Liver (tissue), 9 donors: ENCODE data around the gene SLX9. TPM values are rescaled to one million over a fixed set of nuclear protein-coding genes. Genes with fewer than 3 reads are reported as not detected.

Experiments
- DNase-seq: peaks from one replicate; pipeline ENCODE4 v3.0.0-alpha.2; 2017; ENCODE audit warnings: low spot score
- H3K27ac ChIP-seq, 2 donors: one replicate each; pipeline ENCODE4 v1.7.0; 2013; ENCODE audit warnings: inconsistent platforms in 2 of 2, low read length in 2 of 2, control low read depth in 1 of 2, low read depth in 1 of 2, mild to moderate bottlenecking in 1 of 2
- H3K27me3 ChIP-seq, 4 donors: one replicate each; pipeline versions ENCODE4 v1.6.1 to v1.7.0; 2013; ENCODE audit warnings: low read length in 3 of 4, inconsistent platforms in 1 of 4, mild to moderate bottlenecking in 1 of 4, moderate library complexity in 1 of 4; ENCODE audit not compliant: control insufficient read depth in 4 of 4, insufficient read depth in 4 of 4
- H3K36me3 ChIP-seq, 4 donors: one replicate each; pipeline versions ENCODE4 v1.6.1 to v1.7.0; 2013; ENCODE audit warnings: low read length in 3 of 4, mild to moderate bottlenecking in 3 of 4, low read depth in 1 of 4, moderate library complexity in 1 of 4; ENCODE audit not compliant: control insufficient read depth in 4 of 4, insufficient read depth in 3 of 4
- H3K4me1 ChIP-seq, 4 donors: one replicate each; pipeline versions ENCODE4 v1.6.1 to v1.7.0; 2013; ENCODE audit warnings: low read length in 3 of 4, mild to moderate bottlenecking in 3 of 4, moderate library complexity in 1 of 4; ENCODE audit not compliant: control insufficient read depth in 4 of 4, insufficient read depth in 4 of 4
- H3K4me3 ChIP-seq, 3 donors: one replicate each; pipeline versions ENCODE4 v1.6.1 to v1.7.0; 2013; ENCODE audit warnings: low read length in 3 of 3, control low read depth in 1 of 3, low read depth in 1 of 3, mild to moderate bottlenecking in 1 of 3
- H3K9ac ChIP-seq, 2 donors: one replicate each; pipeline ENCODE4 v1.7.0; 2013; ENCODE audit warnings: low read length in 2 of 2, mild to moderate bottlenecking in 2 of 2, moderate library complexity in 2 of 2, control low read depth in 1 of 2, low read depth in 1 of 2
- H3K9me3 ChIP-seq, 4 donors: one replicate each; pipeline versions ENCODE4 v1.6.1 to v1.7.0; 2013; ENCODE audit warnings: low read length in 3 of 4; ENCODE audit not compliant: control insufficient read depth in 4 of 4
- EGR1 ChIP-seq, 2 donors: IDR thresholded peaks; 2 replicates each; pipeline ENCODE4 v1.6.1; 2016 to 2018; ENCODE audit warnings: antibody characterized with exemption in 2 of 2, low read depth in 2 of 2
- FOXA1 ChIP-seq: IDR thresholded peaks from 2 replicates; pipeline ENCODE4 v1.6.1; 2016; ENCODE audit warnings: antibody characterized with exemption
- FOXA2 ChIP-seq: IDR thresholded peaks from 2 replicates; pipeline ENCODE4 v1.6.1; 2016; ENCODE audit warnings: antibody characterized with exemption
- GABPA ChIP-seq, 2 donors: IDR thresholded peaks in 1 of 2; conservative IDR thresholded peaks in 1 of 2; 2 replicates each; pipeline ENCODE4 v1.6.1; 2016; ENCODE audit warnings: antibody characterized with exemption in 2 of 2, mild to moderate bottlenecking in 1 of 2, moderate library complexity in 1 of 2
- HNF4A ChIP-seq, 2 donors: conservative IDR thresholded peaks; 2 replicates each; pipeline ENCODE4 v1.6.1; 2016; ENCODE audit warnings: antibody characterized with exemption in 2 of 2, mild to moderate bottlenecking in 2 of 2
- JUND ChIP-seq, 2 donors: IDR thresholded peaks; 2 replicates each; pipeline ENCODE4 v1.6.1; 2016; ENCODE audit warnings: antibody characterized with exemption in 2 of 2
- NR2F2 ChIP-seq: IDR thresholded peaks from 2 replicates; pipeline ENCODE4 v1.6.1; 2016; ENCODE audit warnings: antibody characterized with exemption
- RAD21 ChIP-seq, 2 donors: IDR thresholded peaks; 2 replicates each; pipeline ENCODE4 v1.6.1; 2016; ENCODE audit warnings: antibody characterized with exemption in 2 of 2, mild to moderate bottlenecking in 2 of 2
- RXRA ChIP-seq, 2 donors: IDR thresholded peaks; 2 replicates each; pipeline ENCODE4 v1.6.1; 2017 to 2018; ENCODE audit warnings: antibody characterized with exemption in 2 of 2, mild to moderate bottlenecking in 1 of 2
- SP1 ChIP-seq: IDR thresholded peaks from 2 replicates; pipeline ENCODE4 v1.6.1; 2018; ENCODE audit warnings: antibody characterized with exemption, mild to moderate bottlenecking
- TAF1 ChIP-seq: conservative IDR thresholded peaks from 2 replicates; pipeline ENCODE4 v1.6.1; 2016; ENCODE audit warnings: antibody characterized with exemption, mild to moderate bottlenecking
- YY1 ChIP-seq: IDR thresholded peaks from 2 replicates; pipeline ENCODE4 v1.6.1; 2016; ENCODE audit warnings: antibody characterized with exemption, mild to moderate bottlenecking
- WGBS: extraction: QIAGEN DNeasy Blood & Tissue Kit; methylation state at CpG from one replicate; pipeline ENCODE4 v1.1.7; 2013; 5-methylcytosine and 5-hydroxymethylcytosine counted together
- polyA plus RNA-seq, 2 donors: library from polyadenylated mRNA; stranded (reverse) in 1 of 2; unstranded in 1 of 2; fragments of 200-250 nt in 1 of 2; fragments of >200 nt in 1 of 2; fragmentation: Nextera tagmentation in 1 of 2; extraction: Ambion mirVana in 1 of 2; gene quantifications; one replicate each; pipeline versions ENCODE4 v1.2.1 to v1.2.3, GENCODE V29; 2013 to 2015
- total RNA-seq, 2 donors: library from RNA; depleted of rRNA; stranded (reverse); fragments of >200 nt; gene quantifications; one replicate each; pipeline ENCODE4 v1.2.3, GENCODE V29; 2014
- TF ChIP-seq, protein P1 (sequence below): IDR thresholded peaks from 2 replicates; pipeline ENCODE4 v1.6.1; 2016; ENCODE audit warnings: antibody characterized with exemption, mild to moderate bottlenecking
- TF ChIP-seq, protein P2 (sequence below): fragments of 150-350 bp; IDR thresholded peaks from 2 replicates; pipeline ENCODE4 v1.5.1; 2017; ENCODE audit warnings: improper control_type of control experiment, low read depth, low read length; ENCODE audit not compliant: missing input control
- TF ChIP-seq, protein P3 (sequence below): IDR thresholded peaks from 2 replicates; pipeline ENCODE4 v1.6.1; 2016; ENCODE audit warnings: antibody characterized with exemption
- TF ChIP-seq, protein P4 (sequence below): IDR thresholded peaks from 2 replicates; pipeline ENCODE4 v1.6.1; 2016; ENCODE audit warnings: antibody characterized with exemption
- donor health status: healthy.
- donor health status: healthy.
- donor health status: healthy.
- donor health status: healthy.
- donor health status: healthy.

The SLX9 gene
- total and polyA plus RNA-seq, 4 donors, result 7.5 to 20.3 (median 12.2) TPM

DNA sequence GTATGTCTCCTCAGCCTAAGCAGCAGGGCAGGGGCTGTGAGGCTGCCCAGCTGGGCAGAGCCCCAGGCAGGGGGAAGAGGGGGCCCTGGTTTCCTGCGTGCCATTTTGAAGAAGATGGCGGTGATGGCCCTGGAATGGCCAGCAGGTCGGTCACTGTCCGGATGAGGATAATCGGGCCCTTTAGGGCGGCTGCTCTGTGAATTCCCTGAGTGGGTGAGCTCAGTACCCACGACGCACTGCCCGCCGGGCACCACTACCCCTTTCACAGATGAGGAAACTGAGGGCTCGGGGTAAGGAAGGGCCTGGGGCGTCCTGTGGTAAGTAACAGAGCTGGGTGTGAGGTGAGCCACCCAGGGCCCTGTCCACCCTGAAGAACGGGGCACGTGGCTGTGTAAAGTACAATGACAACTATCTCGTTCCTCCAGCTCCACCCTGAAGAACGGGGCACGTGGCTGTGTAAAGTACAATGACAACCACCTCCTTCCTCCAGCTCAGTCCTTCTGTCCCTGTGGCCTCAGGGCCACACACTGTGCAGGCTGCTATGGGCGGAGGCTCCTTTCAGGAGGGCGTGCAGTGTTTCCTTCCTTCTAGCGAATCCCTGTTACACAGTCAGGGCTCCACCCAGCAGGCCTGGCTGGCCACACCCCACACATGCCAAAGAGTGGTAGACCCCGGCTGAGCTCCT is 42.4 kb upstream of the SLX9 start (continued):
- TF ChIP-seq, protein P1, sequence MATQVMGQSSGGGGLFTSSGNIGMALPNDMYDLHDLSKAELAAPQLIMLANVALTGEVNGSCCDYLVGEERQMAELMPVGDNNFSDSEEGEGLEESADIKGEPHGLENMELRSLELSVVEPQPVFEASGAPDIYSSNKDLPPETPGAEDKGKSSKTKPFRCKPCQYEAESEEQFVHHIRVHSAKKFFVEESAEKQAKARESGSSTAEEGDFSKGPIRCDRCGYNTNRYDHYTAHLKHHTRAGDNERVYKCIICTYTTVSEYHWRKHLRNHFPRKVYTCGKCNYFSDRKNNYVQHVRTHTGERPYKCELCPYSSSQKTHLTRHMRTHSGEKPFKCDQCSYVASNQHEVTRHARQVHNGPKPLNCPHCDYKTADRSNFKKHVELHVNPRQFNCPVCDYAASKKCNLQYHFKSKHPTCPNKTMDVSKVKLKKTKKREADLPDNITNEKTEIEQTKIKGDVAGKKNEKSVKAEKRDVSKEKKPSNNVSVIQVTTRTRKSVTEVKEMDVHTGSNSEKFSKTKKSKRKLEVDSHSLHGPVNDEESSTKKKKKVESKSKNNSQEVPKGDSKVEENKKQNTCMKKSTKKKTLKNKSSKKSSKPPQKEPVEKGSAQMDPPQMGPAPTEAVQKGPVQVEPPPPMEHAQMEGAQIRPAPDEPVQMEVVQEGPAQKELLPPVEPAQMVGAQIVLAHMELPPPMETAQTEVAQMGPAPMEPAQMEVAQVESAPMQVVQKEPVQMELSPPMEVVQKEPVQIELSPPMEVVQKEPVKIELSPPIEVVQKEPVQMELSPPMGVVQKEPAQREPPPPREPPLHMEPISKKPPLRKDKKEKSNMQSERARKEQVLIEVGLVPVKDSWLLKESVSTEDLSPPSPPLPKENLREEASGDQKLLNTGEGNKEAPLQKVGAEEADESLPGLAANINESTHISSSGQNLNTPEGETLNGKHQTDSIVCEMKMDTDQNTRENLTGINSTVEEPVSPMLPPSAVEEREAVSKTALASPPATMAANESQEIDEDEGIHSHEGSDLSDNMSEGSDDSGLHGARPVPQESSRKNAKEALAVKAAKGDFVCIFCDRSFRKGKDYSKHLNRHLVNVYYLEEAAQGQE, result no peak
- TF ChIP-seq FOXA1 (no peak), TAF1 (no peak), SP1 (no peak), GABPA (IDR thresholded peaks at IDR 0.05 in 1 of 2, conservative IDR thresholded peaks at IDR 0.05 in 1 of 2) (no peak), FOXA2 (no peak), HNF4A (conservative IDR thresholded peaks at IDR 0.05) (no peak), RXRA (IDR thresholded peaks at IDR 0.05) (no peak)

DNA sequence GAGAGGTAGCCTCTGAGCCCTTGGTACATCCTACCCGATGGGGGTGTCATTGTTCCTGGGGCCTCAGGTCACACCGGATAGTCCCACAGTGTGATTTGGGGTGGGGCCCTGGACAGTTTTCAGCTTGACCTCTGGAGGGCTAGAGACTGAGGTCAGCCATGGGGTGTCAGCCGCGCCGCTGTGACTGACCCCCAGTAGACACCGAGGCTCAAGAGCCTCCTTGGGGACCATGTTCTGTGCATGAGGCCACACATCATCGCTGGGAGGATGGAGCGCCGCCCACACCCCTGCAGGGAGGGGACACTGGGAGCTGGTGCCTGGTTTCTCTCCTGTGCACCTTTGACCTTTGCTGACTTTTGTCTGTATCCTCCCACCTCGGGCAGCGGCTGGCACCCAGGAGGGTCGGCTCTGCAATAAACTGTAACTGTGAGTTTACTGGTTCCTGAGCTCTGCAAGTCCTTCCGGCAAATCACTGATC is 41.8 kb upstream of the SLX9 start:
- DNase-seq, result no peak
- H3K27me3 ChIP-seq, result no peaks in the 10 kb centered on the region
- TF ChIP-seq HNF4A (conservative IDR thresholded peaks at IDR 0.05) (no peak), FOXA2 (no peak), JUND (IDR thresholded peaks at IDR 0.05) (no peak)
- TF ChIP-seq, protein P2, sequence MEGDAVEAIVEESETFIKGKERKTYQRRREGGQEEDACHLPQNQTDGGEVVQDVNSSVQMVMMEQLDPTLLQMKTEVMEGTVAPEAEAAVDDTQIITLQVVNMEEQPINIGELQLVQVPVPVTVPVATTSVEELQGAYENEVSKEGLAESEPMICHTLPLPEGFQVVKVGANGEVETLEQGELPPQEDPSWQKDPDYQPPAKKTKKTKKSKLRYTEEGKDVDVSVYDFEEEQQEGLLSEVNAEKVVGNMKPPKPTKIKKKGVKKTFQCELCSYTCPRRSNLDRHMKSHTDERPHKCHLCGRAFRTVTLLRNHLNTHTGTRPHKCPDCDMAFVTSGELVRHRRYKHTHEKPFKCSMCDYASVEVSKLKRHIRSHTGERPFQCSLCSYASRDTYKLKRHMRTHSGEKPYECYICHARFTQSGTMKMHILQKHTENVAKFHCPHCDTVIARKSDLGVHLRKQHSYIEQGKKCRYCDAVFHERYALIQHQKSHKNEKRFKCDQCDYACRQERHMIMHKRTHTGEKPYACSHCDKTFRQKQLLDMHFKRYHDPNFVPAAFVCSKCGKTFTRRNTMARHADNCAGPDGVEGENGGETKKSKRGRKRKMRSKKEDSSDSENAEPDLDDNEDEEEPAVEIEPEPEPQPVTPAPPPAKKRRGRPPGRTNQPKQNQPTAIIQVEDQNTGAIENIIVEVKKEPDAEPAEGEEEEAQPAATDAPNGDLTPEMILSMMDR, result no peak
- peaks cover 7 to 19% (median 12%) of the 10 kb centered on the region in 4 donors for H3K4me1 ChIP-seq
- H3K27ac ChIP-seq, result no peak overlapping the region
- 84% methylated on average over 13 of the region's 13 CpGs for WGBS
- no peaks in the 10 kb centered on the region for H3K9me3 ChIP-seq
- no peak overlapping the region for H3K4me3 ChIP-seq
- H3K9ac ChIP-seq, result no peak overlapping the region
- peaks cover 0 to 11% (median 0%) of the 10 kb centered on the region in 4 donors for H3K36me3 ChIP-seq

DNA sequence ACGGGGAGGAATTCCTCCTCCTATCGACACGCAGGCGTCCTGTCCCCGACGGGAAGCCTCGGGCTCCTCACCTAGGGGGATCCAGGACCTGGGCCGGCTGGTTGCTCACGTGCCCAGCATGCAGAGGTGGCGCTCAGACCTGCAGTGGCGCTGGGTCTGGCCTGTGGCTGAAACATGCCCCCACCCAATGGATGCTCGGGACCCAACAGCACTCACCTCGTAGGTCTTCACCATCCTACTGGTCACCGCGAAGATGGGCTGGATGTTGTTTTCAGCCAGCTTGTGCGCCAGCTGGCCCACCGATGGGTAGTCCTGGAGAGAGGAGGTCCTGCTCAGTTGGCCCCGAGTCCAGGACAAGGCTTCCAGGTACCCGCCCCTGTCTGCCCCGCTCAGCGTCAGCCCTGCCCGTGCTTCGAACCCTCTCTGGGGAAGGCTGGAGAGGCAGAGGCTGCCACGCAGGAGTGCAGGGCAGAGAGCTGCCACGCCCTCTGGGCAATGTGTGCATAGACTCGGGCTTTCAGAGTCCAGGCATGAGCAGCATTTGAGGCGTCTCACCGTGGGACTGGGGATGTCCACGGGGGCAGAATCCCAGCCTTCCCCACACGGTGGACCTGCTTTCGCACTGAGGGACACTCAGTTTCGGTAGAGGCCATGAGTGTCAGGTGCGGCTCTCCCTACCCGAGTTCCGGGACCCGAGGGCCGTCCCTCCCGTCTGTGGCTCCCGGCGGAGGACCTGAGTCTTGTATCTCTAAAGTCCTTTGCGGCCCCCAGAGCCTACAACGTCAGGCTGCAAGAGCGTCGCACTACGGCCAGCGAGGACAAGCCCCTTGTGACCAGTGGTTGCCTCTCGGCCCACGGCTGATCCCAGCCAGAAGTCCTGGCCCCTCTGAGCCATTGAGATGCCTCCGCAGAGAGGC is 40.7 kb upstream of the SLX9 start:
- H3K9me3 ChIP-seq, result no peaks in the 10 kb centered on the region
- peaks cover 0 to 11% (median 0%) of the 10 kb centered on the region in 4 donors for H3K36me3 ChIP-seq
- 90% methylated on average over 49 of the region's 49 CpGs for WGBS
- no peak overlapping the region for H3K4me3 ChIP-seq
- H3K4me1 ChIP-seq, result peaks cover 3 to 8% (median 4%) of the 10 kb centered on the region in 4 donors
- no peak overlapping the region for H3K27ac ChIP-seq
- H3K9ac ChIP-seq, result no peak overlapping the region
- DNase-seq, result no peak
- no peaks in the 10 kb centered on the region for H3K27me3 ChIP-seq
- TF ChIP-seq SP1, result no peak
- TF ChIP-seq NR2F2, result no peak
- TF ChIP-seq YY1, result no peak
- TF ChIP-seq, protein P1, result no peak
- no peak for TF ChIP-seq TAF1
- TF ChIP-seq FOXA1, result no peak
- TF ChIP-seq, protein P3, sequence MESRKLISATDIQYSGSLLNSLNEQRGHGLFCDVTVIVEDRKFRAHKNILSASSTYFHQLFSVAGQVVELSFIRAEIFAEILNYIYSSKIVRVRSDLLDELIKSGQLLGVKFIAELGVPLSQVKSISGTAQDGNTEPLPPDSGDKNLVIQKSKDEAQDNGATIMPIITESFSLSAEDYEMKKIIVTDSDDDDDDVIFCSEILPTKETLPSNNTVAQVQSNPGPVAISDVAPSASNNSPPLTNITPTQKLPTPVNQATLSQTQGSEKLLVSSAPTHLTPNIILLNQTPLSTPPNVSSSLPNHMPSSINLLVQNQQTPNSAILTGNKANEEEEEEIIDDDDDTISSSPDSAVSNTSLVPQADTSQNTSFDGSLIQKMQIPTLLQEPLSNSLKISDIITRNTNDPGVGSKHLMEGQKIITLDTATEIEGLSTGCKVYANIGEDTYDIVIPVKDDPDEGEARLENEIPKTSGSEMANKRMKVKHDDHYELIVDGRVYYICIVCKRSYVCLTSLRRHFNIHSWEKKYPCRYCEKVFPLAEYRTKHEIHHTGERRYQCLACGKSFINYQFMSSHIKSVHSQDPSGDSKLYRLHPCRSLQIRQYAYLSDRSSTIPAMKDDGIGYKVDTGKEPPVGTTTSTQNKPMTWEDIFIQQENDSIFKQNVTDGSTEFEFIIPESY, result no peak
- no peak for TF ChIP-seq RAD21 (IDR thresholded peaks at IDR 0.05)
- TF ChIP-seq EGR1 (IDR thresholded peaks at IDR 0.05; ENCODE audit: low read depth in 2 of 2), result no peak
- no peak for TF ChIP-seq GABPA (IDR thresholded peaks at IDR 0.05 in 1 of 2, conservative IDR thresholded peaks at IDR 0.05 in 1 of 2)
- TF ChIP-seq, protein P4, sequence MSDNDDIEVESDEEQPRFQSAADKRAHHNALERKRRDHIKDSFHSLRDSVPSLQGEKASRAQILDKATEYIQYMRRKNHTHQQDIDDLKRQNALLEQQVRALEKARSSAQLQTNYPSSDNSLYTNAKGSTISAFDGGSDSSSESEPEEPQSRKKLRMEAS, result no peak
- TF ChIP-seq JUND (IDR thresholded peaks at IDR 0.05), result no peak
